ENCODE measurements around the gene COL27A1. TPM values are rescaled to one million over a fixed set of nuclear protein-coding genes. Genes with fewer than 3 reads are reported as not detected.

Gene COL27A1
- total RNA-seq, 2 experiments from 2014 or later: 0.87 to 1.2 TPM

DNA sequence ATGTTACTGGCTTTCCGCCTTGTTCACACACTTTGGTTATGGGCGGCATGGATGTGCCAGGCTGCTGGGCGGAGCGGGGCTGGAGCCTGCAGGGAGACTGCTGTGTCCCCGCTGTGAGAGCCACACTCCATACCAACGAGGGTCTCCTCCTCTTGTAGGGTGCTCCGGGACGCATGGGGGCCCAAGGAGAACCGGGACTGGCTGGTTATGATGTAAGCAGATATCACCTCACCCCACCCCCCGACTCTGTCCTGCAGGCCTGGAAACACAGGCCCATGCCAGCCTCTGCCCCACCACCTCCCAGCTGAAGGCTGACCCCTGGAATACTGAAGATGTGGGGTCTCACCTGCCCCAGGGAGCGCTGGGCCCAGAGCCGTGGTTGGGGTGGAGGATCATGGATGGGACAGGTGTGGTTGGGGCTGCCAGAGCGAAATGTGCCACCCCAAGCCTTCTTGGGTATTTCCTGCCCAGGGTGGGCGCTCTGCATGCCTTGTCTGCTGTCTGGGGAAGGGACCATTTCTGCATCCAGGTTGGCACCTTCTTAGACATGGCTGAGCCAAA, 128.3 kb downstream of the COL27A1 start:
- Mint-ChIP-seq H3K9me3 (no peaks in the 10 kb centered on the region), H3K27me3 (no peaks in the 10 kb centered on the region), H3K27ac (no peak overlapping the region), H3K36me3 (ENCODE audit: low read depth) (no peaks in the 10 kb centered on the region), H3K4me1 (ENCODE audit: low read depth) (no peaks in the 10 kb centered on the region), H3K4me3 (no peak overlapping the region)
- H3K4me3 ChIP-seq (ENCODE audit: low read length): no peak overlapping the region
- H3K4me1 ChIP-seq (ENCODE audit: insufficient read depth, low read length): no peaks in the 10 kb centered on the region
- CTCF ChIA-PET: no interaction called here
- intact Hi-C loops (cut with DNase I, micrococcal nuclease): no loop called here
- H3K36me3 ChIP-seq (ENCODE audit: insufficient read depth, low read length): no peaks in the 10 kb centered on the region
- POLR2A ChIA-PET: no interaction called here
- no peaks in the 10 kb centered on the region for H3K9me3 ChIP-seq (ENCODE audit: control insufficient read depth in 1 of 2, insufficient read depth in 1 of 2, low read length in 2 of 2)
- H3K27me3 ChIP-seq (ENCODE audit: control insufficient read depth in 1 of 2, insufficient read depth in 2 of 2, low read length in 2 of 2): no peaks in the 10 kb centered on the region
- TF ChIP-seq, protein P1, sequence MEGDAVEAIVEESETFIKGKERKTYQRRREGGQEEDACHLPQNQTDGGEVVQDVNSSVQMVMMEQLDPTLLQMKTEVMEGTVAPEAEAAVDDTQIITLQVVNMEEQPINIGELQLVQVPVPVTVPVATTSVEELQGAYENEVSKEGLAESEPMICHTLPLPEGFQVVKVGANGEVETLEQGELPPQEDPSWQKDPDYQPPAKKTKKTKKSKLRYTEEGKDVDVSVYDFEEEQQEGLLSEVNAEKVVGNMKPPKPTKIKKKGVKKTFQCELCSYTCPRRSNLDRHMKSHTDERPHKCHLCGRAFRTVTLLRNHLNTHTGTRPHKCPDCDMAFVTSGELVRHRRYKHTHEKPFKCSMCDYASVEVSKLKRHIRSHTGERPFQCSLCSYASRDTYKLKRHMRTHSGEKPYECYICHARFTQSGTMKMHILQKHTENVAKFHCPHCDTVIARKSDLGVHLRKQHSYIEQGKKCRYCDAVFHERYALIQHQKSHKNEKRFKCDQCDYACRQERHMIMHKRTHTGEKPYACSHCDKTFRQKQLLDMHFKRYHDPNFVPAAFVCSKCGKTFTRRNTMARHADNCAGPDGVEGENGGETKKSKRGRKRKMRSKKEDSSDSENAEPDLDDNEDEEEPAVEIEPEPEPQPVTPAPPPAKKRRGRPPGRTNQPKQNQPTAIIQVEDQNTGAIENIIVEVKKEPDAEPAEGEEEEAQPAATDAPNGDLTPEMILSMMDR (IDR thresholded peaks at IDR 0.05): no peak
- DNase-seq (peak in 1 of 14 experiments; percentile 3), ATAC-seq (ENCODE audit: poor library complexity) (no peak)
- no peak overlapping the region for H3K27ac ChIP-seq (ENCODE audit: low read depth in 1 of 2, low read length in 2 of 2)

DNA sequence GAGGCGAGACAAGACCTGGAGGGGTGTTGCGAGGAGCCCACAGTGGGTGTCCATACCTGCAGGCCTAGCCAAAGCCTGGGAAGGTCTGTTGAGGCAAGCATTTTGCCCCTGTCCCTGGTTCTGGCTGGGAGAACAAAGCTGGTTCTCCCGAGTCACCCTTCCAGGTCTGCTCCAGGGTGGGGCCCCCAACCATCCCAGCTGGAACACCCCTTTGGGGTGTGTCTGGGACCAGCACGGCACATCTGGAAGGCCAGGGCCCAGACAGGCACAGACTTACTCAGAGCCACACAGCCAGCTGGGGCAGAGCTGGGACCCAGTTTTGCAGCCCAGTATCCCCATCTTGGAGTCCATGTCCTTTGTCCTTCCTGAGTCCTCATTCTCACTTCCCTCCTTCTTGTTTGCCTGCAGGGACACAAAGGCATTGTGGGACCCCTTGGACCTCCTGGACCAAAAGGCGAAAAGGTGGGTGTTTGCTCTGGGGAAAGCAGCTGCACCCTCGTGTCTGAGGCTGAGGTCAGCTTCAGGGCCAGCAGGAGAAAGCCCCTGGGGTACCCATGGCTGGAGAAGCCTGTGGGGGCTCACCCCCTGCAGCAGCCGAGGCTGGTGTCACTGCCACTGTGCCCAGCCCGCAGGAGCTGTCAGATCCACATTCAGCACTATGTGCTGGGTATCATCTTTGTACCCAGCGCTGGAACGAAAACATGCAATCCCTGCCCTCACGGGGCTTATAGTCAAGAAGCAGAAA, 129.2 kb downstream of the COL27A1 start:
- Mint-ChIP-seq H3K4me3 (no peak overlapping the region), H3K27me3 (no peaks in the 10 kb centered on the region), H3K4me1 (ENCODE audit: low read depth) (no peaks in the 10 kb centered on the region), H3K9me3 (no peaks in the 10 kb centered on the region), H3K27ac (no peak overlapping the region), H3K36me3 (ENCODE audit: low read depth) (no peaks in the 10 kb centered on the region)
- H3K4me3 ChIP-seq (ENCODE audit: low read length): no peak overlapping the region
- H3K27me3 ChIP-seq (ENCODE audit: control insufficient read depth in 1 of 2, insufficient read depth in 2 of 2, low read length in 2 of 2): no peaks in the 10 kb centered on the region
- CTCF ChIA-PET: no interaction called here
- DNase-seq (peak in 1 of 14 experiments; percentile 4), ATAC-seq (ENCODE audit: poor library complexity) (no peak)
- H3K27ac ChIP-seq (ENCODE audit: low read depth in 1 of 2, low read length in 2 of 2): no peak overlapping the region
- TF ChIP-seq, protein P1 (IDR thresholded peaks at IDR 0.05): no peak
- H3K9me3 ChIP-seq (ENCODE audit: control insufficient read depth in 1 of 2, insufficient read depth in 1 of 2, low read length in 2 of 2): no peaks in the 10 kb centered on the region
- POLR2A ChIA-PET: no interaction called here
- no peaks in the 10 kb centered on the region for H3K4me1 ChIP-seq (ENCODE audit: insufficient read depth, low read length)
- intact Hi-C loops (cut with DNase I, micrococcal nuclease): no loop called here
- H3K36me3 ChIP-seq (ENCODE audit: insufficient read depth, low read length): no peaks in the 10 kb centered on the region

DNA sequence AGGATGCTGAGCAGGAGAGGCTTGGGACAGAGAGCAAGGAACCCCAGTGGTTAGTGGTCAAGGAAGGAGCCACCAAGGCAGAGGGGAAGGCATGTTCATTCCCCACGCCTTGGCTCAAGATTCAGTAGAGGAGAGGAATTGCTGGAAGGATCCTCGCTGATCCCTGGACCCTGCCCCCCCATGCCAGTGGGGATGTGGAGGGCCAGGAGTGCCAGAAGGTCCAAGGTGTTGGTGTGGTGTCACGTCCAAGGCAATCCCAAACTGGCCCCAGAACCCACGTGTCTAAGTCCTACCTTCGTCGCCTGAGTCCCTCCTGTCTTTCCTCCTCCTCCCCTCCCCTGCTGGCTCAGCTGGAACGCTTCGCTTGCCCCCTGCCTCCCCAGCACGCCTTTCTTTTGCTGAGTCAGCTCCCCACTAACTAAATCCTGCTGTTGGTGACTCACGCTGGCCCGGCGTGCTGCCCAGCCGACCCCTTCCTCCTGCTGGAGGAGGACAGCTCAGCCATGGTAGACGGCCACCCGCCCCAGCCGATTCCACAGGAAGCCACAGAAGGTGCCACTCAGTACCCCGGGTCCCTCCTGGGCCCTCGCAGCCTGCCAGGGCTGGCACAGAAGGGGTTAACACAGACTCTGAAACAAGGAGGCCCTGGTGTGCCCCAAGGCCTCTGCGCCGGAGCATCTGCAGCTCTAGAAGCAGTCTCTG, 130.0 kb downstream of the COL27A1 start:
- TF ChIP-seq, protein P1 (IDR thresholded peaks at IDR 0.05): no peak
- H3K36me3 Mint-ChIP-seq (ENCODE audit: low read depth): no peaks in the 10 kb centered on the region
- H3K4me3 Mint-ChIP-seq: no peak overlapping the region
- no peaks in the 10 kb centered on the region for H3K36me3 ChIP-seq (ENCODE audit: insufficient read depth, low read length)
- H3K4me1 Mint-ChIP-seq (ENCODE audit: low read depth): no peaks in the 10 kb centered on the region
- intact Hi-C loops (cut with DNase I, micrococcal nuclease): no loop called here
- no peaks in the 10 kb centered on the region for H3K9me3 ChIP-seq (ENCODE audit: control insufficient read depth in 1 of 2, insufficient read depth in 1 of 2, low read length in 2 of 2)
- POLR2A ChIA-PET: no interaction called here
- no peak for ATAC-seq (ENCODE audit: poor library complexity)
- no peak overlapping the region for H3K27ac Mint-ChIP-seq
- peak in 1 of 14 experiments; percentile 9 for DNase-seq
- H3K4me3 ChIP-seq (ENCODE audit: low read length): no peak overlapping the region
- H3K27ac ChIP-seq (ENCODE audit: low read depth in 1 of 2, low read length in 2 of 2): no peak overlapping the region
- H3K27me3 ChIP-seq (ENCODE audit: control insufficient read depth in 1 of 2, insufficient read depth in 2 of 2, low read length in 2 of 2): no peaks in the 10 kb centered on the region
- H3K27me3 Mint-ChIP-seq: no peaks in the 10 kb centered on the region
- H3K4me1 ChIP-seq (ENCODE audit: insufficient read depth, low read length): no peaks in the 10 kb centered on the region
- no peaks in the 10 kb centered on the region for H3K9me3 Mint-ChIP-seq
- CTCF ChIA-PET: no interaction called here
